NCI-H2196 treated with DMSO at 0.1 percent for 48 hours (cell line): ENCODE data around the gene GP5.

Source experiments
- DNase-seq: peaks from one replicate; lab custom pipeline; 2025; ENCODE audit not compliant: unreplicated experiment; lab: John Stamatoyannopoulos, UW

GP5 gene

DNA sequence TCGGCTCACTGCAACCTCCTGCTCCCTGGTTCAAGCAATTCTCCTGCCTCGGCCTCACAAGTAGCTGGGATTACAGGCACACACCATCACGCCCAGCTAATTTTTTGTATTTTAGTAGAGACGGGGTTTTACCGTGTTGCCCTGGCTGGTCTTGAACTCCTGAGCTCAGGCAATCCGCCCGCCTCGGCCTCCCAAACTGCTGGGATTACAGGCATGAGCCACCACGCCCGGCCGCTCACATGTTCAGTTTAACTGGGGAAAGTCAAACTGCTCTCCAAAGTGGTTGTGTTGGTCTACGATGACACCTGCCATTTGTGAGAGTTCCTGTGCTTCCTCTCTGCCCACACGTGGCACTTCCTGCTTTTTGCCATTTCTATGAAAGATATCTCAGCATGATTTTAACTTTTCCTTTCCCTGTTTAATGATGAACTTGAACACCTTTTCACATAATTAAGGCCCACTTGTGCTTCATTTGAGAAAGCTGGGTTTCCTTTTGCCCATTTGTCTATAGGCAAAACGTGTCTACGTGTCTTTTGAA lies 877 bp upstream of the GP5 start:
- DNase-seq: no peak

- DNase-seq: no peak
These were observed 1.2 kb downstream of the GP5 start for GRCh38 chr3:194397757-194398312.

GRCh38 chr3:194396859-194397756 lies 2.0 kb downstream of the GP5 start:
- no peak for DNase-seq

GRCh38 chr3:194396539-194396858 lies 2.6 kb downstream of the GP5 start:
- no peak for DNase-seq

- no peak for DNase-seq
These were observed 3.1 kb downstream of the GP5 start for GRCh38 chr3:194395778-194396538.

GRCh38 chr3:194395212-194395611 lies 3.9 kb downstream of the GP5 start:
- DNase-seq: no peak

DNA sequence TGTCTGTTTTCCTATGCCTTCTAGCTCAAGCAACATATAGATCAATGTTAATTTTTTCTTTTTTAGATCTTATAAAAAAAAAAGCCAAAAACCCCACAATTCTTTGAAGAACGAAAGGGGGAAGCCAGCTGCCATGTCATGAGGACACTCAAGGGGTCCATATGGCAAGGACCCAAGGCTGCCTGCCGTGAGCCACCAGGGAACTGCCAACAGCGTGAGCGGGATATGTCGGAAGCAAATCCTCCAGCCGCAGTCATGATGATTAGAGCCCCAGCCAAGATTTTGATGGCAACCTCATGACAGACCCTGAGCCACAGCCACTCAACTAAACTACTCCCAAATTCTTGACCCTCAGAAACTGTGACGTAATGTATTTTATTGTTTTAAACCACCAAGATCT lies 6.5 kb downstream of the GP5 start:
- DNase-seq: no peak

- no peak for DNase-seq
These were observed 8.2 kb downstream of the GP5 start for GRCh38 chr3:194390835-194391234.

DNA sequence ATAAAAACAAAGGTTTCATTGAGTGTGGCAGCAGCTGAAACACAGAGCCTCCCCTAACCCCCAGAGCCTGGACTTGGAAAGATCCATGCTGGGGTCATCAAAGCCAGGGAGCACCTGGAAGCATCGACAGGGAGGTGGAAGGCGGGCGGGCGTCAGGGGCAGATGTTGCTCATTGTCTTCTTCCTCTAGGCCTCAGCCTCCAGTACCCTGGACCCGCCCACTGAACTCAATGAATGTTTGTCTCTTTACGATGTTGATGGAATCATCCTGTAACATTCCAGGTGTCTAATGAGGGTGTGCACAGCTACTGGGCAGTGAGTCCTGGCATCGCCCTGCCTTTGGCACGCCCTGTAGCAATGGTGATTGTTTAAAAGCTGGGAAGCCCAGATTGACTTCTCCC lies 9.8 kb downstream of the GP5 start:
- no peak for DNase-seq

DNA sequence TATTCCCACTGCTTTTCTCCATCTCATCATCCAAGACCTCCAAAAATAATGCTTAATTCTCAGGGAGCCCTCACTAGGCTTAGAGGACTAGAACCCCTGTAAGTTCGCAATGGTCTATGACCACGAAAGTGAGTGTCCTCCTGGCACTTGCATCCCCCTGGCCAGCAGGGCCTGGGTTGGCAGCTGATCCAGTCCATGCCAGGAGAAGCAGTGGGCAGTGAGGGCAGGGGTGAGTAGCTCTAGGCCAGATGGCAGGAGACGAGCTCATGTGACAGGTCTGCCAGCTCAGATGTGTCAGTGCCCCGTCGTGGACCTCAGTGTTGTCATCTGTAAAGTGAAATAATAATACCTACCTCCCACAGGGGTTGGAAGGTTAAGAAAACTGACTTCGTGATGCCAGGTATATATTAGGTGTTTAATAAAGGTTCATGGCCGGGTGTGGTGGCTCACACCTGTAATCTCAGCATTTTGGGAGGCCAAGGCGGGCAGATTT lies 11.1 kb downstream of the GP5 start:
- no peak for DNase-seq

DNA sequence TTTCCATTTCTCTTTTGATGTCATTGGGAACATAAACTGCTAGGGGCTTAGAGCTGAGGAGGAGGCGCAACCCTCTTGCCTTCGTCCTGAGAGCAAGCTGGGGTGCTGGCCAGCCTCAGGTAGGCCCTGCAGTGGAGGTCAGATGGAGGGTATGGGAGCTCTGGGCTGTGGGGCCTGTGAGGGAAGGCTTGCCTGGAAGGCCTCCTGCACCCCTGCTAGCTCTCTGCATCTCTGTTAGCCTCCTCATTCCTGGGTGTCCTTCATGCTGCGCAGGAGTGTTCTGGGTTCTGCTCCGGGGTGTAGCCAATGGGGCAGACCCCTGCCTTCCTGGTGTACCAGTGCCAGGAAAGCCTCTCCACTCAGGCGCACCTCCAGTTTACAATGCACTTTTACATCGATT lies 11.8 kb downstream of the GP5 start:
- no peak for DNase-seq

DNA sequence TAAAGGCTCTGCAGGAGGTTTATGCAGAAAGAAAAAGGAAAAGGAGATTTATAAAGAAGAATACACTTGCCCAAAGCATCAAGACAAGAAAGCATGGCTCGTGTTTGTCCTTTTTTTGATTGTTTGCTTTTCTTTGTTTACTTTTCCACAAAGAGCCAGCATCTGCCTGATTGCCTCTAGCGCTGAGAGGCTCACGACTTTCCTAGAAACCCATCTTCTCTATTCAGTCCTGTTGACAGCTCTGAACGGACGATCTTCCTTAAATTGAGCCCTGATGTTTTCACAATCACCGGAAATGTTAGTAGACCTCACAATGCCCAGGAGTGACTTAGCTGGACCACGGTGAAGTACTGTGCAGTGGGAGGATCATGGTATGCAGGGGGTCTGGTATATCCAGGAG lies 12.4 kb downstream of the GP5 start:
- peak; percentile 49 for DNase-seq

- DNase-seq: no peak
These were observed 13.0 kb downstream of the GP5 start for GRCh38 chr3:194386066-194386465.

DNA sequence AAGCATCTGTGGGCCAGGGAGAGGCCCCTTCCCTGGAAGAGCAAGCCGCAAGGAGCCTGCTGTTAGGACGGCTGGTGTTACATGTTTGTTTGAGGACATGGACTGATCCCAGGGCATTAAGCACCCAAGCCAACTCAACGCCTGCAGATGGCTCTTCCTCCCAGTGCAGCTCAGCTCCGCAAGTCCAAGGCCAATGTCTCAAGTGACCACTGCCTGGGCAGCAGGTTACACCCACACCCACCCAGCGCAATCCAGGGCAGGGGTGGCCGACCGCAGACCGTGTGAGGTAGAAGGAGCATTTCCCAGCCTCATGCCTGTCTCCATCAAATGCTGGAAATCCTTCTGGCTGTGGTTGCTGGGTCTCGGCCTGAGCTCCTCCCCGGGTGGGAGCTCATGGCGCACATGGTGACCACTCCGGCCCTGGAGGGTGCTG lies 14.5 kb downstream of the GP5 start:
- DNase-seq: no peak

- DNase-seq: no peak
These were observed 14.9 kb downstream of the GP5 start for GRCh38 chr3:194384156-194384555.

GRCh38 chr3:194383276-194383940 lies 15.7 kb downstream of the GP5 start:
- DNase-seq: no peak

GRCh38 chr3:194382892-194383223 lies 16.2 kb downstream of the GP5 start:
- DNase-seq: no peak

GRCh38 chr3:194382196-194382891 lies 16.7 kb downstream of the GP5 start:
- no peak for DNase-seq

- DNase-seq: no peak
These were observed 17.6 kb downstream of the GP5 start for GRCh38 chr3:194381460-194381875.

DNA sequence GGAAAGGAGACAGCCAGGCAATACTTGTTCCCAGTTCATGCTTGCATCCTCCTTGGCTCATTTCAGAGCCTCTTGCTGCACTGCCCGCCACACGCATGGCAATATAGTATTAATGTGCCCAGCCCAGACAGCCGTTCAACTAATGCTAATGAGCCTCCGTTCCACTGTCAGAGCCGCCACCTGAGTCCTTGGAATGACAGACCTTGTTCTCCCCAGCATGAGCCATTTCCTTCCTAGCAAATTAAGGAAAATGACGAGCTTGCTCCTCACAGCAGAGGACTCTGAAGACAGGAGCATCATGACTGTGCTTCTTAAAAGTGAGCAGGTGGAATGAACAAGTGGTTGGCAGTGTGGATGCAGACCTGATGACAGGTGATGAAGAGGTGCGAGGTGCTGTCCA lies 18.7 kb downstream of the GP5 start:
- no peak for DNase-seq

DNA sequence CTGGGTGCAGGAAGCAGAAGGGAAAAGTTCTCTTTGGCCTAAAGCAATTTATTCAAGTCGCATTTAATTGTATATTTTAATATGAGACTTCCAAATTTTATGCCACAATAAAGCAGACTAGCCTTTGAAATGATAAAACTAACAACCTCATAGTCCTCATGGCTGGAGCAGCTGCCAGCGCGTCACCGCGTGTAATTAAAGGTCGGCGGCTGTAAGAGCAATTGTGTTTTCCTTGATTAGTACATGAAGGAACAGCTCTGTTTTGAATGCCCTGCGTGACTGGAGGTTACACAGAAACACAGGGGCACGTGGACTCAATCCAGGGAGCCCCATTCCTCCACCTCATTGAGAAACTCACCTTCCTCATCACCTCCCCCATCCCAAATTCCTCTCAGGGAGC lies 19.4 kb downstream of the GP5 start:
- no peak for DNase-seq
